HG03045 (cell line): ENCODE data around the gene DZANK1.
"Not testable (repeated sequence)": the region's sequence is repeated elsewhere in the genome, so short reads cannot be mapped to it uniquely, and the experiment has no call there.

ENCODE experiments used
- ATAC-seq: cut with Tn5 transposase; IDR thresholded peaks from one replicate; pipeline ENCODE4 v1.9.1; 2021; ENCODE audit warnings: mild to moderate bottlenecking, moderate library complexity; ENCODE audit not compliant: unreplicated experiment

Gene DZANK1

DNA sequence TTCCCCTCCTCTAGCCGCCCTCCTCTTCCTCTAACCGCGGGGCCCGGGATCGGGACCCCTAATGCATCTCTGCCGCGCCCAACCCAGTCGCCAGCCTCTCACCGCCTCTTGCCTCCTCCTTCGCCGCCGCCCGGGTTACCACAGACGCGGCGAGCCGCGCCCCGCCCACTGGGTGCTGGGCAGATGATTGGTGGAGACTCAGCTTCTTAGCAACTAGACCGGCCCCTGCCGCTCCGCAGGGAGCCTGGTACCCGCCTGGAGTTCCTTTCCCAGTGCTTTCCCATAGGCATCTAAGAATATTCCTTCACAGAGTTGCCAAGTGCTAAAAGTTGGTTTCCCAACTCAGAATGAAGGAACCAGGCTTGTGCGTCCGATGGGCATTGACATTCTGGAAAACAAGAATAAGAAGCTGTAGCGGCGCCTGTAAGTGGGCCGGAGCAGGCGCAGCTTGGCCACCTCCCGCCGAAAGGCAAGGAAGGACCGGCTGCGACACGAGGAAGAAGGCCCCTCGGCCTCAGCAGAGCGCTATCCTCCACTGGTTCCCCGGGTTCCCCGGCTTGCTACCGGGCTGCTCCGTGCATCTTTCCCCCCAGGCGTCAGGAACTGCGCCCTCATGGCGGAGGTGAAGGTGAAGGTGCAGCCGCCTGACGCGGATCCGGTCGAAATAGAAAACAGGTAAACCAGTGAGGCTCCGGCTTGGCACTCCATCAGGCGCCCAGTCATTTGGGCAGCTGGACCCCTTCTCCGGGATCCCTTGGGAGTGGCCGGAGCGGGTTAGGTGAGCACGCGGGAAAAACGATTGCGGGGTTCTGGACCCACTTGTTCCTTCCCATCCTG lies at the start of gene DZANK1, which contains the start of gene POLR3F:
DZANK1 (minus strand) TSS at position 137 of the 837 bp plus-strand sequence. CDS start 1,672 bp downstream, outside the sequence.
POLR3F (plus strand) TSS at position 497 of the 837 bp plus-strand sequence; CDS start at position 614, 117 bp downstream.
- peak; percentile 99 for ATAC-seq

- no peak for ATAC-seq
These were observed 49.1 kb upstream of the DZANK1 start for GRCh38 chr20:18515973-18516372.

DNA sequence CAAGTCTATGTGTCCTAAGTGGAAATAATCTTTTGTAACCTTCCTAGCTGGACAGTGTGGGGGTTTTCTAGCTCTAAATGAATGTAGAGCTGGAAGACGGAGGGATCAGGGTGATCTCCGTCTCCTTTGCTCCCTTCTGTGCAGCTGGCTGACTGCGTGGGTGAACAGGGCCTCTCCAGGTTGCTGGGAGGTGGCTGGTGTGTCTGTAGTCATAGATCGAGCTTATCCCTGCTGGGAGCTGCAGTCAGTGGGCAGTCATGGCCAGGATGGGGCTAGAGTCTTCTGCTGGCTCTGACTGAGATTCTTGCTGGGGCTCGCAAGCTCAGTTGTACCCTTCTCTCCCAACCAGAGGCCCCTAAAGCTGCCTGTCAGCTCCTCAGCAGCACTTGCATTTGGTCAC lies 47.3 kb upstream of the DZANK1 start:
- no peak for ATAC-seq

DNA sequence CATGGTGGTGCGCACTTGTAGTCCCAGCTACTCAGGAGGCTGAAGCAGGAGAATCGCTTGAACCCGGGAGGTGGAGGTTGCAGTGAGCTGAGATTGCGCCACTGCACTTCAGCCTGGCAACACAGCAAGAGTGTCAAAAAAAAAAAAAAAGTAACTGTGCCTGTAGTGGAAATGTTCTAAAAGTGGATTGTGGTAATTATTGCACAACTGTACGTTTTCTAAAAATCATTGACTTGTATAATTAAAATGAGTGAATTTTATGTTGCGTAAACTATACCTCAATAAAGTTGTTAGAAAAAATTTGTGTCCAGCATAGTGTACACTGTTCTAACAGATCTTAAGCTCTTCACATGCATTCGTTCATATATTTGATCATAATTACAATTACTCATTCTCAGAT lies 46.4 kb upstream of the DZANK1 start:
- ATAC-seq: no peak

GRCh38 chr20:18511571-18511970 lies 44.7 kb upstream of the DZANK1 start:
- ATAC-seq: no peak

- peak; percentile 95 for ATAC-seq
These were observed 40.7 kb upstream of the DZANK1 start, which contains the start of gene SEC23B for GRCh38 chr20:18507218-18508191. Gene SEC23B, plus strand, starts transcription at chr20:18507940. Its CDS starts 2,896 bp downstream, at chr20:18510836.

- no peak for ATAC-seq
These were observed 39.9 kb upstream of the DZANK1 start for GRCh38 chr20:18506744-18507143.

DNA sequence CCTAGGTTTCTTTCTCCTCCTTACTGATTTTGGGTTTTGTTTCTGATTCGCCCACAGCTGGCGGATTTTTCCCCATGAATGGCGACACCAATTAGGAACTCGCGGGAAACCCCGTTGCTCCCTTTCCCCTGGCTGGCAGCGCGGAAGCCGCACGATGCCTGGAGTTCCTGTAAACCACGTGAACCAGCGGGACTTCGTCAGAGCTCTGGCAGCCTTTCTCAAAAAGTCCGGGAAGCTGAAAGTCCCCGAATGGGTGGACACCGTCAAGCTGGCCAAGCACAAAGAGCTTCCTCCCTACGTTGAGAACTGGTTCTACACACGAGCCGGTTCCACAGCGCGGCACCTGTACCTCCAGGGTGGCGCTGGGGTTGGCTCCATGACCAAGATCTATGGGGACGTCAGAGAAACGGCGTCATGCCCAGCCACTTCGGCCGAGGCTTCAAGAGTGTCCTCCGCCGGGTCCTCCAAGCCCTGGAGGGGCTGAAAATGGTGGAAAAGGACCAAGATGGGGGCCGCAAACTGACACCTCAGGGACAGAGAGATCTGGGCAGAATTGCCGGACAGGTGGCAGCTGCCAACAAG lies 37.7 kb upstream of the DZANK1 start:
- no peak for ATAC-seq

DNA sequence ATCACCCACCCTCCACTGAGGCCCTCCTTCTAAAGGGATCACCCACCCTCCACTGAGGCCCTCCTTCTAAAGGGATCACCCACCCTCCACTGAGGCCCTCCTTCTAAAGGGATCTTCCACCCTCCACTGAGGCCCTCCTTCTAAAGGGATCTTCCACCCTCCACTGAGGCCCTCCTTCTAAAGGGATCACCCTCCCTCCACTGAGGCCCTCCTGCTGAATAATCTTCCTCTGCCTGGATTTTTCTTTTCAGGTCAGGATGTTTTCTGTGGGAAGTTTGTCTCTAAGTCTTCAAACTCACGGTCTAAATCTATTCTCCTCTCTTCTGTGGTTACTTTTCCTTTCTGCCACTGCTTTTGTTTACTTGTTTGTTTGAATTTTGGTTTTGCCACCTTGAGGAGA lies 34.8 kb upstream of the DZANK1 start:
- ATAC-seq: not testable (repeated sequence)

GRCh38 chr20:18497603-18498002 lies 30.8 kb upstream of the DZANK1 start:
- ATAC-seq: no peak

DNA sequence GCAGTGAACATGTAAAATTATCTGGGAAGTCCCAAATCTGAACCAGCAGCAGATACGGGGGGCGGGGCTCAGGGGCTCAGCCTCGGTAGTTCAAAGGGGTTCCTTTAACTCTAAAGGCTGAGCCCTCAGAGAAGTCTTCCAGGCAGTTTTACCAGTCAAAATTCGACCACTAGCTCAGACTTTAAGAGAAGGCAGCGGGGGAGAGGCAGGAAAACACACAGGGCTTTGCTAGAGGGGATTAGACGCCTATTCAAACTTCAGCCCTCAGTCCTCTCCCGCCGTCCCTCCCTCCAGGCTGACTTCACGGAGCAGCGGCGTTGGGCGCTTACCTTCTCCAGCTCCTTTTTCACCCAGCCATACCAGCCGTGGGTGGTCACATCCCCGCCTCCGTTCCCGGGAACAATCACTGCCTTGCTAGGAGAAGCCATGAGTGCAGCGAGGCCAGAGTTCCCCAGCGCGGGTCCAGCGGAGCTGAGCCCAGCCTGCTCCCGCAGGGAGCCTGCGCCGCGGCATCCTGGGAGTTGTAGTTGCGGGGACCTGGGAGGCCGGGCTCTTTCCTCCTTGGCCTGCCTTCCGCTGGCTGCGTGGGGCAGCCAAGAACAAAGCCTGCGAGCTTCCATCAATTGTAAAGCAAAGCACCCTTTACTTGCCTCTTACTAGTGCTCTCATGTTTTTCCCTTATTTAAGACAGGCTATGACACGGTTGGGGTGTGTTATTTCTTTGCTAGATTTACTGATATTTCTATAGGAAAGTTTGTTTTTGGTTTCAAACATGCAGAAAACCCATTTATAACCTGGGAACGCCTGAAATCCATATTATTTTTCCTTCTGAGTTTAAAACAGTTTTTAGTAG lies 30.1 kb upstream of the DZANK1 start, which contains the start of gene RBBP9:
RBBP9 (minus strand) TSS at position 486 of the 853 bp plus-strand sequence; CDS start at position 428, 58 bp downstream.
- ATAC-seq: peak; percentile 100

GRCh38 chr20:18496042-18496441 lies 29.2 kb upstream of the DZANK1 start:
- ATAC-seq: no peak

DNA sequence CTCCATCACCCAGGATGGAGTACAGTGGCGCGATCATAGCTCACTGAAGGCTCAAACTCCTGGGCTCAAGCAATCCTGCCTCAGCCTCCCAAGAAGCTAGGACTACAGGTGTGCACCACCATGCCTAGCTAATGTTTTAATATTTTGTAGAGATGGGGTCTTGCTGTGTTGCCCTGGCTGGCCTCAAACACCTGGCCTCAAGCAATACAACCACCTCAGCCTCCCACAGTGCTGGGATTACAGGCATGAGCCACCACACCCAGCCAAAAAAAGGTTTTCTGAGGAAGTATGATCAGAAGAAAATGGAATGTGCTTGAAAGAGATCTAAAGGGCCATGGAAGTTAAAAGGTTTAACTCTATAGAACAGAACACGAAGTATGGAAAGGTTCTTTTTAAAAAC lies 21.5 kb upstream of the DZANK1 start:
- no peak for ATAC-seq

DNA sequence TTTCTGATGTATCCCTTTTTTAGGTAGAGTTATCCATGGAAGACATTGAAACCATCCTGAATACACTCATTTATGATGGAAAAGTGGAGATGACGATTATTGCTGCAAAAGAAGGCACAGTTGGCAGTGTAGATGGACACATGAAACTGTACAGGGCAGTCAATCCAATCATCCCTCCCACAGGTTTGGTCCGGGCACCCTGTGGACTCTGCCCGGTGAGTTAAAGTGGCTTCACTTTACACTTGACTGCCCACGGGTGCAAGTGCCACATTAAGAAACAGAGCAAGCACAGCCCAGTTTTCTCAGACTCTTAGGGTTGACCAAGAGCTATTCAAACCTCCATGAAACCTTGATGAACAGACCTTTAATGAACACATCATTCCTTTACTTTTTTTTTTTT lies 14.8 kb upstream of the DZANK1 start:
- no peak for ATAC-seq

DNA sequence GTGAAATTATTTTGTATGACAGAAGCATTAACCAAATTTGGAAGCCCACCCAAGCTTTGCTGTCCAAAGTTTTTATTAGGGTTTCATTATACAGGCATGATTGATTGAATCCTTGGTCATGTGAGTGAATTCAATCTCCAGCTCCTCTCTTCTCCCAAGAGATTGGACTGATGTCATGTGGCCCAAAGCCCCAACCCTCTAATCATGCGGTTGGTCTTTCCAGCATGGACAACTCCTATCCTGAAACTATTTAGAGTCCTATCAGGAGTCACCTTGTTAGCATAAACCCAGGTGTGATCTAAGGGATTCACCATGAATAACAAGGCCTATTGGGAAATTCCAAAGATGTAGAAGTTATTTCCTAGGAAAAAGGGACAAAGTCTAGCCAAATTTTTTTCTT lies 11.0 kb upstream of the DZANK1 start:
- ATAC-seq: no peak

GRCh38 chr20:18477218-18477617 lies 10.4 kb upstream of the DZANK1 start:
- ATAC-seq: no peak

GRCh38 chr20:18466574-18466893 lies 296 bp downstream of the DZANK1 start:
- peak; percentile 27 for ATAC-seq

GRCh38 chr20:18465536-18466200 lies 1.2 kb downstream of the DZANK1 start:
- no peak for ATAC-seq

- no peak for ATAC-seq
These were observed 10.2 kb downstream of the DZANK1 start for GRCh38 chr20:18456600-18456999.

- no peak for ATAC-seq
These were observed 22.9 kb downstream of the DZANK1 start for GRCh38 chr20:18443886-18444285.
